IPS-NIHi7 (cell line): ENCODE measurements around the gene MED1.
"Not testable (repeated sequence)": the region's sequence is repeated elsewhere in the genome, so short reads cannot be mapped to it uniquely, and the experiment has no call there.

Experiments used
- DNase-seq: peaks from one replicate; pipeline ENCODE4 v3.0.0; 2012; ENCODE audit warnings: mixed read lengths; ENCODE audit errors: extremely low spot score

MED1 gene

GRCh38 chr17:39450847-39451581, at the start of gene MED1:
Gene MED1 (minus strand): TSS chr17:39451263. CDS start chr17:39451062, 201 bp downstream.
- DNase-seq = peak; percentile 99

- DNase-seq = not testable (repeated sequence)
These were observed 45.9 kb upstream of the MED1 start for GRCh38 chr17:39496921-39497320.

GRCh38 chr17:39487946-39488345, 36.9 kb upstream of the MED1 start:
- no peak for DNase-seq

GRCh38 chr17:39487490-39487889, 36.4 kb upstream of the MED1 start:
- DNase-seq = not testable (repeated sequence)

GRCh38 chr17:39486242-39486641, 35.2 kb upstream of the MED1 start:
- no peak for DNase-seq

- no peak for DNase-seq
These were observed 34.5 kb upstream of the MED1 start for GRCh38 chr17:39485555-39485954.

GRCh38 chr17:39484178-39484577, 33.1 kb upstream of the MED1 start:
- DNase-seq = no peak

- DNase-seq = no peak
These were observed 32.4 kb upstream of the MED1 start for GRCh38 chr17:39483506-39483905.

- DNase-seq = not testable (repeated sequence)
These were observed 28.6 kb upstream of the MED1 start for GRCh38 chr17:39479631-39480030.

GRCh38 chr17:39473310-39473709, 22.2 kb upstream of the MED1 start:
- DNase-seq = no peak

GRCh38 chr17:39468610-39469009, 17.5 kb upstream of the MED1 start:
- not testable (repeated sequence) for DNase-seq

- not testable (repeated sequence) for DNase-seq
These were observed 13.6 kb upstream of the MED1 start for GRCh38 chr17:39464639-39465181.

- peak; percentile 12 for DNase-seq
These were observed 11.7 kb upstream of the MED1 start for GRCh38 chr17:39462631-39463375.

GRCh38 chr17:39461926-39462569, 11.0 kb upstream of the MED1 start:
- DNase-seq = peak; percentile 17

GRCh38 chr17:39461113-39461925, 10.3 kb upstream of the MED1 start, which contains the start of gene CDK12:
Gene CDK12 (plus strand): TSS chr17:39461486. CDS start chr17:39462072, 586 bp downstream.
- peak; percentile 99 for DNase-seq

- no peak for DNase-seq
These were observed 4.9 kb upstream of the MED1 start for GRCh38 chr17:39455919-39456318.

GRCh38 chr17:39450051-39450450, 1.0 kb downstream of the MED1 start:
- DNase-seq = no peak

- no peak for DNase-seq
These were observed 3.5 kb downstream of the MED1 start for GRCh38 chr17:39447561-39447960.

- no peak for DNase-seq
These were observed 7.7 kb downstream of the MED1 start for GRCh38 chr17:39443326-39443725.

GRCh38 chr17:39439868-39440267, 11.2 kb downstream of the MED1 start:
- not testable (repeated sequence) for DNase-seq

GRCh38 chr17:39429600-39429999, 21.5 kb downstream of the MED1 start:
- no peak for DNase-seq
